Progenitor cell of endocrine pancreas (in vitro differentiated cells): Measurements from ENCODE around the gene YTHDC1. TPM values are rescaled to one million over a fixed set of nuclear protein-coding genes. Genes with fewer than 3 reads are reported as not detected.

ENCODE experiments used
- DNase-seq: peaks from one replicate; pipeline ENCODE4 v3.0.0; 2021; ENCODE audit warnings: low spot score; ENCODE audit not compliant: unreplicated experiment
- H3K27ac Mint-ChIP-seq: 2 replicates; pipeline ENCODE4 v1.8.0; 2021; ENCODE audit warnings: mild to moderate bottlenecking, moderate library complexity, mixed read lengths
- H3K27me3 Mint-ChIP-seq: 2 replicates; pipeline ENCODE4 v1.8.0; 2021; ENCODE audit warnings: mixed read lengths
- H3K36me3 Mint-ChIP-seq: 2 replicates; pipeline ENCODE4 v1.8.0; 2022; ENCODE audit warnings: mixed read lengths; ENCODE audit not compliant: insufficient read depth
- H3K4me1 Mint-ChIP-seq: 2 replicates; pipeline ENCODE4 v1.8.0; 2021; ENCODE audit warnings: low read depth, mixed read lengths
- H3K4me3 Mint-ChIP-seq: 2 replicates; pipeline ENCODE4 v1.8.0; 2021; ENCODE audit warnings: low read depth, mild to moderate bottlenecking, moderate library complexity, mixed read lengths
- H3K9me3 Mint-ChIP-seq: 2 replicates; pipeline ENCODE4 v1.8.0; 2021; ENCODE audit warnings: low read depth, mixed read lengths
- total RNA-seq: library from RNA; stranded (reverse); gene quantifications from 2 replicates; pipeline ENCODE4 v1.2.1, GENCODE V29; 2021
- TF ChIP-seq, protein P1 (sequence below): fragments of 200-600 bp; sonication (generic); IDR thresholded peaks from one replicate; pipeline ENCODE4 v1.5.0; 2021; ENCODE audit warnings: antibody characterized with exemption, mild to moderate bottlenecking; ENCODE audit not compliant: unreplicated experiment

The YTHDC1 gene
- total RNA-seq, 1 donor from 2014 or later: 162 TPM

DNA sequence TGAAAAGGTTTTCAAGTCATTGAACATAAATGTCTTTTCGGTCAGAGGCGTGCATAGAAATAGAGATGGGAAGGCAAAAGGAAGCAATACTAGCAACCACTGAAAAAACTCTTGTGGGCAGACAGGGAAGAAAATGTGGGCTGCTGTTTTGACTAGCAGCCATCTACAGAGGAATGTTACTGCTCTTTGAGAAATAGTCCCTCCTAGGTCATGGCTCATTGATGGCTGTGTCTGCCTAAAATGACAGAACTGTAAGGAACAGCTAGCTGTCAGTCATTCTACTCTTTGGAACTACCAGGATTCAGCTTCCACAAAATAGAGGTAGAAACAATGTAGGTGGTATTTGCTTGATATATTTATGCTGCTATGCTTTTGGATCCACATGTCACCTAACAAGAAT, 77.5 kb downstream of the YTHDC1 start:
- peaks cover 26% of the 10 kb centered on the region for H3K9me3 Mint-ChIP-seq
- peaks cover 16% of the 10 kb centered on the region for H3K4me1 Mint-ChIP-seq
- H3K27me3 Mint-ChIP-seq: no peaks in the 10 kb centered on the region
- DNase-seq: no peak
- H3K36me3 Mint-ChIP-seq: peaks cover 7% of the 10 kb centered on the region
- H3K27ac Mint-ChIP-seq: peak overlapping the region; percentile 88
- peak overlapping the region; percentile 75 for H3K4me3 Mint-ChIP-seq
- TF ChIP-seq, protein P1, sequence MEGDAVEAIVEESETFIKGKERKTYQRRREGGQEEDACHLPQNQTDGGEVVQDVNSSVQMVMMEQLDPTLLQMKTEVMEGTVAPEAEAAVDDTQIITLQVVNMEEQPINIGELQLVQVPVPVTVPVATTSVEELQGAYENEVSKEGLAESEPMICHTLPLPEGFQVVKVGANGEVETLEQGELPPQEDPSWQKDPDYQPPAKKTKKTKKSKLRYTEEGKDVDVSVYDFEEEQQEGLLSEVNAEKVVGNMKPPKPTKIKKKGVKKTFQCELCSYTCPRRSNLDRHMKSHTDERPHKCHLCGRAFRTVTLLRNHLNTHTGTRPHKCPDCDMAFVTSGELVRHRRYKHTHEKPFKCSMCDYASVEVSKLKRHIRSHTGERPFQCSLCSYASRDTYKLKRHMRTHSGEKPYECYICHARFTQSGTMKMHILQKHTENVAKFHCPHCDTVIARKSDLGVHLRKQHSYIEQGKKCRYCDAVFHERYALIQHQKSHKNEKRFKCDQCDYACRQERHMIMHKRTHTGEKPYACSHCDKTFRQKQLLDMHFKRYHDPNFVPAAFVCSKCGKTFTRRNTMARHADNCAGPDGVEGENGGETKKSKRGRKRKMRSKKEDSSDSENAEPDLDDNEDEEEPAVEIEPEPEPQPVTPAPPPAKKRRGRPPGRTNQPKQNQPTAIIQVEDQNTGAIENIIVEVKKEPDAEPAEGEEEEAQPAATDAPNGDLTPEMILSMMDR: no peak

DNA sequence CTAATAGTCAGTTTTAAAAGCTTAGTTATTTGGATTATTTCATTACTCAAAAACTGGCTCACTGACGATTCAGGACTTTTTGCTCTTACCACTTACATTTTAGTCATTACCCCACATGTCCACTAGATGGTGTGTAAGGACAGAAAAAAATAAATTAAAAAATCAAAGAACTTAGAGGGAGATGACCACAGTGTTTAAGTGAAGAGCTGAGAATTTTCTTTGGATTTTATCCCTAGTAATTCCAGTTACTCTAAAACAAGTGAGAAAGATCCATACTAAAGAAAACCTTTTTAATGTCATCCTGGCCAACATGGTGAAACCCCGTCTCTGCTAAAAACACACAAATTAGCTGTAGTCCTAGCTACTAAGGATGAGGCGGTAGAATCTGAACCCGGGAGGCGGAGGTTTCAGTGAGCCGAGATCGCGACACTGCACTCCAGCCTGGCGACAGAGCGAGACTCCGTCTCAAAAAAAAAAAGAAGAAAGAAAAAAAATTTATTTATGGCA, 78.0 kb downstream of the YTHDC1 start:
- H3K4me1 Mint-ChIP-seq: peaks cover 16% of the 10 kb centered on the region
- no peak for DNase-seq
- no peaks in the 10 kb centered on the region for H3K27me3 Mint-ChIP-seq
- H3K27ac Mint-ChIP-seq: peak overlapping the region; percentile 88
- TF ChIP-seq, protein P1: peak; percentile 77
- peak overlapping the region; percentile 75 for H3K4me3 Mint-ChIP-seq
- peaks cover 26% of the 10 kb centered on the region for H3K9me3 Mint-ChIP-seq
- H3K36me3 Mint-ChIP-seq: peaks cover 7% of the 10 kb centered on the region

- H3K4me3 Mint-ChIP-seq: no peak overlapping the region
- peaks cover 8% of the 10 kb centered on the region for H3K36me3 Mint-ChIP-seq
- H3K27me3 Mint-ChIP-seq: no peaks in the 10 kb centered on the region
Observed at GRCh38 chr4:68267433-68267944, 82.4 kb downstream of the YTHDC1 start.

DNA sequence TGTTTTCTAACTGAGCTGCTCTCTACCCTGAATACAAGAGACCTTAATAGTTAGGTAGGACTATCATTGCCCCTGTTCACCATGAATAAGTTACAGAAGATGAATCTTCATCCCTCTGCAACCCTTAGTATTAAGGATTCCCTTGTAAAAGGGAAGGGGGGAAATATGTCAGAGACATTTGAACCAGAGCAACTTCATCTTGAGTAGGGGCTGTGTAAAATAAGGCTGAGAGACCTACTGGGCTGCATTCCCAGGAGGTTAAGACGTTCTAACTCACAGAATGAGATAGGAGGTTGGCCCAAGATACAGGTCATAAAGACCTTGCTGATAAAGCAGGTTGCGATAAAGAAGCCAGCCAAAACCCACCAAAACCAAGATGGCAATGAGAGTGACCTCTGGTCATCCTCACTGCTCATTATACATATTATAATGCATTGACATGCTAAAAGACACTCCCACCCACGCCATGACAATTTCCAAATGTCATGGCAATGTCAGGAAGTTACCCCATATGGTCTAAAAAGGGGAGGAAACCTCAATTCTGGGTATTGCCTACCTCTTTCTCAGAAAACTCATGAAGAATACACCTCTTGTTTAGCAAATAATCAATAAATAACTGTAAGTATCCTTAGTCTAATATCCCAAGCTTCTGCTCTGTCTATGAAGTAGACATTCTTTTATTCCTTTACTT, 84.9 kb downstream of the YTHDC1 start:
- H3K27me3 Mint-ChIP-seq: no peaks in the 10 kb centered on the region
- peaks cover 1% of the 10 kb centered on the region for H3K36me3 Mint-ChIP-seq
- H3K27ac Mint-ChIP-seq: no peak overlapping the region
- H3K4me3 Mint-ChIP-seq: no peak overlapping the region
- peaks cover 17% of the 10 kb centered on the region for H3K9me3 Mint-ChIP-seq
- TF ChIP-seq, protein P1: no peak
- H3K4me1 Mint-ChIP-seq: no peaks in the 10 kb centered on the region
- DNase-seq: no peak

More at GRCh38 chr4:68267433-68267944, 82.4 kb downstream of the YTHDC1 start:
- TF ChIP-seq, protein P1: no peak
- peaks cover 7% of the 10 kb centered on the region for H3K4me1 Mint-ChIP-seq
- H3K27ac Mint-ChIP-seq: no peak overlapping the region
- H3K9me3 Mint-ChIP-seq: peaks cover 24% of the 10 kb centered on the region
- DNase-seq: no peak

Other genes with a start within 250 kb of the YTHDC1 start
- gene TMPRSS11F, start 220.2 kb downstream of the YTHDC1 start, total RNA-seq: not detected in 2 replicates
- not detected in 2 replicates for gene TMPRSS11B, start 104.4 kb downstream of the YTHDC1 start, total RNA-seq
- gene TMPRSS11E, start 97.4 kb upstream of the YTHDC1 start, total RNA-seq: 0.12 and 0.13 TPM in 2 replicates
- not detected in 2 replicates for gene UGT2B17, start 226.2 kb upstream of the YTHDC1 start, total RNA-seq